Measurements from ENCODE around the gene RUBCN. TPM values are rescaled to one million over a fixed set of nuclear protein-coding genes. Genes with fewer than 3 reads are reported as not detected.
A peak's percentile ranks its signal among the peaks of the same experiment; 100 is the strongest.
"Not testable (repeated sequence)": the region's sequence is repeated elsewhere in the genome, so short reads cannot be mapped to it uniquely, and the experiment has no call there.

RUBCN gene
- total and polyA plus RNA-seq, 9 of the 15 experiments (the other 6 are each of a cell fraction or from before 2014, with no cell fraction given): 8.4 to 24.0 (median 11.9) TPM

DNA sequence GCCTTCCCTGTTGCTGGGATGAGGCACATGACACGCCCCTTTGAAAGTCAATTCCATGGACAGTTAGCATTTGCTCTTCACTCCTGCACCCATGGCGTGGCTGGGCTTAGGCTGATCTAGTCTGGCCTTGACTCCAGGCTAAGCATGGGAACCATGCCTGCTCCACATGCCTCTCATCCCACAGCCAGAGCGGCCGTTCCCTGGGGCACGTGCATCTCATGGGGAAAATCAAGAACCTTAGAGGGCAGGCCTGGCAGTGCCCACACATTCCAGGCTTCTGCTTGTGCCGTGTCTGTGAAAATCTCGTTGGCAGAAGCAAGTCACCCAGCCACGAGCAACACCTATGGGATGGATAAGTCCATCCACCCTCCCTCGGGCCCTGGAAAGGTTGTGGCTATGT, 89.5 kb downstream of the RUBCN start:
- DNase-seq (ENCODE audit: extremely low read depth in 1 of 4, low spot score in 3 of 4); H3K79me2 ChIP-seq (ENCODE audit: control insufficient read depth, insufficient read depth, low read length); H3K27me3 ChIP-seq (ENCODE audit: control insufficient read depth in 2 of 2, insufficient read depth in 2 of 2, low read length in 2 of 2); ATAC-seq; H4K20me1 ChIP-seq (replicated peaks; ENCODE audit: control insufficient read depth, insufficient read depth, low read length); POLR2A ChIA-PET; H3K4me1 ChIP-seq (replicated peaks in 1 of 2; ENCODE audit: control insufficient read depth in 2 of 2, insufficient read depth in 2 of 2, low read length in 2 of 2); H2AFZ ChIP-seq (ENCODE audit: low read depth, low read length); H3K27ac ChIP-seq (ENCODE audit: extremely low read depth, low read depth, low read length); FAIRE-seq; H3K9ac ChIP-seq (ENCODE audit: insufficient read depth in 1 of 2, low read depth in 2 of 2, low read length in 2 of 2); H3K4me2 ChIP-seq (ENCODE audit: insufficient read depth, low read length); H3K9me3 ChIP-seq (replicated peaks; ENCODE audit: control insufficient read depth, insufficient read depth, low read depth, low read length); H3K9me1 ChIP-seq (ENCODE audit: control insufficient read depth, insufficient read depth, low read length); intact Hi-C loops (cut with micrococcal nuclease); CTCF ChIA-PET (ENCODE audit: low intra/inter-chr PET ratio); BruUV-seq (replicated peaks); H3K4me3 ChIP-seq: not testable (repeated sequence)
- in situ Hi-C loops (cut with MboI): loop anchor here (10.0 kb wide), 1 partner anchor 1702 kb away; no protein-coding TSS in a partner anchor
- peaks cover 11% of the 10 kb centered on the region; the same call in 1 of the 3 replicates for H3K36me3 ChIP-seq (ENCODE audit: control insufficient read depth, insufficient read depth, low read length)
- 88% methylated on average over 6 of the region's 9 CpGs for WGBS (ENCODE audit: insufficient coverage, low coverage, missing lambda C conversion rate)

DNA sequence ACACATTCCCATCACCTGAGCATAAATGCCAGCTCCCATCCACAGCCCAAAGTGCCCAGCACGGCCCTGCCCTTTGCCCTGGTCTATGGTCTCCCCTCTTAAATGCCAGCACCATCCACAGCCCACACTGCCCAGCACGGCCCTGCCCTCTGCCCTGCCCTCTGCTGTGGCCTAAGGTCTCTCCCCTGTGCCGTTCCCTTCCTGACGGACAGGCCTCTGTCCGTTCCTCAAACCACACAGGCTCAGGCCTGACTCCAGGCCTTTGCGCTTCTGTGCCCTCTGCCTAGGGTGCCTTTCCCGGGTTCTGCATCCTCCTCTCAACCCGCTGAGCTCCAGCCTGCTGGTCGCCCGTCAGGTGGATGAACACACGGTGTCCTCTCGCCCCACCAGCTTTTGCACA, 90.4 kb downstream of the RUBCN start:
- H3K4me2 ChIP-seq (ENCODE audit: insufficient read depth, low read length); H3K4me3 ChIP-seq; CTCF ChIA-PET (ENCODE audit: low intra/inter-chr PET ratio); ATAC-seq; H4K20me1 ChIP-seq (replicated peaks; ENCODE audit: control insufficient read depth, insufficient read depth, low read length); H3K9me1 ChIP-seq (ENCODE audit: control insufficient read depth, insufficient read depth, low read length); H3K27ac ChIP-seq (ENCODE audit: extremely low read depth, low read depth, low read length); H3K79me2 ChIP-seq (ENCODE audit: control insufficient read depth, insufficient read depth, low read length); H3K36me3 ChIP-seq (ENCODE audit: control insufficient read depth, insufficient read depth, low read length); H3K9ac ChIP-seq (ENCODE audit: insufficient read depth in 1 of 2, low read depth in 2 of 2, low read length in 2 of 2); H2AFZ ChIP-seq (ENCODE audit: low read depth, low read length); H3K9me3 ChIP-seq (replicated peaks; ENCODE audit: control insufficient read depth, insufficient read depth, low read depth, low read length); H3K4me1 ChIP-seq (replicated peaks in 1 of 2; ENCODE audit: control insufficient read depth in 2 of 2, insufficient read depth in 2 of 2, low read length in 2 of 2); DNase-seq (ENCODE audit: extremely low read depth in 1 of 4, low spot score in 3 of 4); intact Hi-C loops (cut with micrococcal nuclease); H3K27me3 ChIP-seq (ENCODE audit: control insufficient read depth in 2 of 2, insufficient read depth in 2 of 2, low read length in 2 of 2); POLR2A ChIA-PET; FAIRE-seq; BruUV-seq (replicated peaks): not testable (repeated sequence)
- peak; percentile 29; the same call in 1 of the 2 replicates for TF ChIP-seq POLR2G (IDR thresholded peaks at IDR 0.05; ENCODE audit: low read depth, low read length)
- WGBS (ENCODE audit: insufficient coverage, low coverage, missing lambda C conversion rate): 91% methylated on average over 12 of the region's 12 CpGs
- in situ Hi-C loops (cut with MboI): loop anchor here (10.0 kb wide), 1 partner anchor 1701 kb away; no protein-coding TSS in a partner anchor

DNA sequence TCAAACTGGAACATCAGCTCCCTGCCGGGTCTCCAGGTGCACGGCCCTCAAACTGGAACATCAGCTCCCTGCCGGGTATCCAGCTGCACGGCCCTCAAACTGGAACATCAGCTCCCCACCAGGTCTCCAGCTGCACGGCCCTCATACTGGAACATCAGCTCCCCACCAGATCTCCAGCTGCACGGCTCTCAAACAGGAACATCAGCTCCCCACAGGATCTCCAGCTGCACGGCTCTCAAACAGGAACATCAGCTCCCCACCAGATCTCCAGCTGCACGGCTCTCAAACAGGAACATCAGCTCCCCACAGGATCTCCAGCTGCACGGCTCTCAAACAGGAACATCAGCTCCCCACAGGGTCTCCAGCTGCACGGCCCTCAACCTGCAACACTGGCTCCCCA, 99.1 kb downstream of the RUBCN start:
- POLR2A ChIA-PET; H3K4me2 ChIP-seq (ENCODE audit: insufficient read depth, low read length); BruUV-seq (replicated peaks); H3K9me3 ChIP-seq (replicated peaks; ENCODE audit: control insufficient read depth, insufficient read depth, low read depth, low read length); H3K4me1 ChIP-seq (replicated peaks in 1 of 2; ENCODE audit: control insufficient read depth in 2 of 2, insufficient read depth in 2 of 2, low read length in 2 of 2); H3K4me3 ChIP-seq; H4K20me1 ChIP-seq (replicated peaks; ENCODE audit: control insufficient read depth, insufficient read depth, low read length); DNase-seq (ENCODE audit: extremely low read depth in 1 of 4, low spot score in 3 of 4); CTCF ChIA-PET (ENCODE audit: low intra/inter-chr PET ratio); H3K9ac ChIP-seq (ENCODE audit: insufficient read depth in 1 of 2, low read depth in 2 of 2, low read length in 2 of 2); H3K27me3 ChIP-seq (ENCODE audit: control insufficient read depth in 2 of 2, insufficient read depth in 2 of 2, low read length in 2 of 2); H3K9me1 ChIP-seq (ENCODE audit: control insufficient read depth, insufficient read depth, low read length); FAIRE-seq; H3K27ac ChIP-seq (ENCODE audit: extremely low read depth, low read depth, low read length); intact Hi-C loops (cut with micrococcal nuclease); H3K36me3 ChIP-seq (ENCODE audit: control insufficient read depth, insufficient read depth, low read length); H3K79me2 ChIP-seq (ENCODE audit: control insufficient read depth, insufficient read depth, low read length); ATAC-seq; H2AFZ ChIP-seq (ENCODE audit: low read depth, low read length): not testable (repeated sequence)
- in situ Hi-C loops (cut with MboI): loop anchor here (5.0 kb wide), 1 partner anchor 1990 kb away; no protein-coding TSS in a partner anchor
- 90% methylated on average over 10 of the region's 10 CpGs for WGBS (ENCODE audit: insufficient coverage, low coverage, missing lambda C conversion rate)
